Measurements from ENCODE around the gene SASH1.

- TF ChIP-seq POLR2A (IDR thresholded peaks at IDR 0.05), result no peak
- TF ChIP-seq CTCF (IDR thresholded peaks at IDR 0.05), result no peak
- no peak for TF ChIP-seq EP300 (IDR thresholded peaks at IDR 0.05)
- TF ChIP-seq POLR2AphosphoS5 (IDR thresholded peaks at IDR 0.05), result no peak
These were observed 50.0 kb downstream of the SASH1 start for GRCh38 chr6:148392671-148393070.
